GM12864 (cell line): ENCODE measurements around the gene CHRM1.

Source experiments
- DNase-seq: peaks from one replicate; pipeline ENCODE4 v3.0.0-alpha.2; 2011; ENCODE audit warnings: low read depth
- H3K4me3 ChIP-seq: 2 replicates; pipeline ENCODE4 v1.5.1; 2011; ENCODE audit warnings: mild to moderate bottlenecking, low read depth, low read length, control low read depth
- CTCF ChIP-seq: IDR thresholded peaks from 2 replicates; pipeline ENCODE4 v1.5.1; 2011; ENCODE audit warnings: low read depth, mild to moderate bottlenecking, moderate library complexity, low read length, control low read depth, inconsistent platforms; ENCODE audit errors: missing control alignments

Gene CHRM1

GRCh38 chr11:62902932-62903331 is 18.2 kb downstream of the CHRM1 start:
- TF ChIP-seq CTCF, result no peak
- DNase-seq, result no peak
- H3K4me3 ChIP-seq, result no peak overlapping the region

DNA sequence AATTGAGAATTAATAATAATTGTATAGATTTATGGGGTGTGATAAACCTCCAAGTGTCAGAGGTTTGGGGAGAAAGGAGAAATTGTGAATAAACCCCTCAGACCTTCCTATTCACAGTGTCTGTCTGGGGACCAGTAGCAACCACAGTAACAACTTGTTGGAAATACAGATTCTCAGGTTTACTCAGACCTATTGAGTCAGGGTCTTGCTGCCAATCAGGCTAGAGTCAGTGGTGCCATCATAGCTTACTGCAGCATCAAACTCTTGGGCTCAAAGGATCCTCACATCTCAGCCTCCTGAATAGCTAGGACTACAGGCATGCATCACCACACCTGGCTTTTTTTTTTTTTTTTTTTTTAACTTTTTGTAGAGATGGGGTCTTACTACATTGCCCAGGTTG is 23.1 kb downstream of the CHRM1 start:
- H3K4me3 ChIP-seq, result no peak overlapping the region
- no peak for DNase-seq
- TF ChIP-seq CTCF, result no peak

- no peak for DNase-seq
- no peak for TF ChIP-seq CTCF
- no peak overlapping the region for H3K4me3 ChIP-seq
Measured at GRCh38 chr11:62897311-62897710, 23.9 kb downstream of the CHRM1 start.

- DNase-seq, result no peak
Measured at GRCh38 chr11:62896049-62896448, 25.1 kb downstream of the CHRM1 start.

GRCh38 chr11:62895501-62895900 is 25.7 kb downstream of the CHRM1 start:
- no peak for DNase-seq
- H3K4me3 ChIP-seq, result no peak overlapping the region
- TF ChIP-seq CTCF, result no peak

More at GRCh38 chr11:62896049-62896448, 25.1 kb downstream of the CHRM1 start:
- no peak overlapping the region for H3K4me3 ChIP-seq
- no peak for TF ChIP-seq CTCF

- no peak overlapping the region for H3K4me3 ChIP-seq
- DNase-seq, result no peak
- no peak for TF ChIP-seq CTCF
Measured at GRCh38 chr11:62892077-62892922, 28.9 kb downstream of the CHRM1 start.
